Right kidney (tissue), 9 donors: ENCODE results near the gene PLA2G4F.

Source experiments
- DNase-seq: peaks from one replicate; pipeline ENCODE4 v3.0.0-alpha.2; 2016
- long read RNA-seq, 8 donors: transcript quantifications; one replicate each; lab custom pipeline, GENCODE V29; 2026

PLA2G4F gene
- long read RNA-seq, donor 1, full-length matches to known transcripts: 6 of 6 reads
- long read RNA-seq, donor 1, partial matches to known transcripts: 0 of 6 reads
- long read RNA-seq, donor 1, other reads (novel, unspliced or antisense): 0 of 6 reads
- long read RNA-seq, donor 2, full-length matches to known transcripts: 3 of 3 reads
- long read RNA-seq, donor 2, partial matches to known transcripts: 0 of 3 reads
- long read RNA-seq, donor 2, other reads (novel, unspliced or antisense): 0 of 3 reads
- long read RNA-seq, donor 3, partial matches to known transcripts: 0 of 1 reads
- long read RNA-seq, donor 3, other reads (novel, unspliced or antisense): 0 of 1 reads
- long read RNA-seq, donor 4, partial matches to known transcripts: 6 of 9 reads
- long read RNA-seq, donor 4, other reads (novel, unspliced or antisense): 0 of 9 reads
- long read RNA-seq, donor 5, full-length matches to known transcripts: 4 of 4 reads
- long read RNA-seq, donor 5, partial matches to known transcripts: 0 of 4 reads
- long read RNA-seq, donor 5, other reads (novel, unspliced or antisense): 0 of 4 reads
- long read RNA-seq, donor 6, full-length matches to known transcripts: 6 of 6 reads
- long read RNA-seq, donor 6, partial matches to known transcripts: 0 of 6 reads
- long read RNA-seq, donor 6, other reads (novel, unspliced or antisense): 0 of 6 reads
- long read RNA-seq, donor 7: 0 reads
- long read RNA-seq, donor 8, full-length matches to known transcripts: 2 of 7 reads
- long read RNA-seq, donor 8, partial matches to known transcripts: 5 of 7 reads
- long read RNA-seq, donor 8, other reads (novel, unspliced or antisense): 0 of 7 reads

GRCh38 chr15:42156243-42156922 lies at the start of gene PLA2G4F:
TSS of gene PLA2G4F (minus strand) at chr15:42156636. CDS start at chr15:42156549, 87 bp downstream.
- DNase-seq: peak; percentile 56

GRCh38 chr15:42203891-42204290 lies 47.5 kb upstream of the PLA2G4F start:
- DNase-seq: no peak

- DNase-seq: no peak
These were observed 46.2 kb upstream of the PLA2G4F start for GRCh38 chr15:42202653-42203052.

GRCh38 chr15:42201801-42202200 lies 45.4 kb upstream of the PLA2G4F start:
- no peak for DNase-seq

- DNase-seq: no peak
These were observed 42.7 kb upstream of the PLA2G4F start for GRCh38 chr15:42199126-42199525.

- no peak for DNase-seq
These were observed 42.1 kb upstream of the PLA2G4F start for GRCh38 chr15:42198516-42198915.

GRCh38 chr15:42194513-42194912 lies 38.1 kb upstream of the PLA2G4F start:
- no peak for DNase-seq

GRCh38 chr15:42193383-42193782 lies 36.9 kb upstream of the PLA2G4F start:
- DNase-seq: no peak

GRCh38 chr15:42191610-42192346 lies 35.3 kb upstream of the PLA2G4F start:
- DNase-seq: no peak

- no peak for DNase-seq
These were observed 33.9 kb upstream of the PLA2G4F start for GRCh38 chr15:42190370-42190769.

- no peak for DNase-seq
These were observed 29.4 kb upstream of the PLA2G4F start for GRCh38 chr15:42185801-42186200.

GRCh38 chr15:42184736-42185135 lies 28.3 kb upstream of the PLA2G4F start:
- no peak for DNase-seq

GRCh38 chr15:42184296-42184695 lies 27.9 kb upstream of the PLA2G4F start:
- no peak for DNase-seq

GRCh38 chr15:42182961-42183360 lies 26.5 kb upstream of the PLA2G4F start:
- DNase-seq: no peak

- no peak for DNase-seq
These were observed 26.0 kb upstream of the PLA2G4F start for GRCh38 chr15:42182328-42182886.

GRCh38 chr15:42178056-42178455 lies 21.6 kb upstream of the PLA2G4F start:
- no peak for DNase-seq

- no peak for DNase-seq
These were observed 19.2 kb upstream of the PLA2G4F start for GRCh38 chr15:42175671-42176070.

GRCh38 chr15:42172475-42172874 lies 16.0 kb upstream of the PLA2G4F start:
- no peak for DNase-seq

GRCh38 chr15:42171795-42172194 lies 15.4 kb upstream of the PLA2G4F start:
- DNase-seq: no peak

GRCh38 chr15:42171122-42171521 lies 14.7 kb upstream of the PLA2G4F start:
- no peak for DNase-seq

GRCh38 chr15:42166225-42166940 lies 9.9 kb upstream of the PLA2G4F start:
- no peak for DNase-seq
